PC-3 (cell line): Measurements from ENCODE around the gene CHSY1. TPM values are rescaled to one million over a fixed set of nuclear protein-coding genes. Genes with fewer than 3 reads are reported as not detected.

Experiments
- ATAC-seq: fragments of 200-7000 bp; cut with Tn5 transposase; 2 replicates; pipeline ENCODE4 v1.9.1; 2020; ENCODE audit warnings: mild to moderate bottlenecking, moderate library complexity
- BruUV-seq: library from RNA; stranded (reverse); fragments of 400-500 nt; replicated peaks from 2 replicates; lab custom pipeline; 2021; lab: Mats Ljungman, UMichigan
- CTCF ChIA-PET: fragments of 300-600 bp; sonication (Branson Sonifier 250); formaldehyde crosslinking; loops from one replicate; lab custom pipeline; 2022; ENCODE audit warnings: antibody characterized with exemption; lab: Charles Lee
- POLR2A ChIA-PET: fragments of 300-600 bp; sonication (Branson Sonifier 250); formaldehyde crosslinking; loops from one replicate; lab custom pipeline; 2022; ENCODE audit warnings: antibody characterized with exemption; ENCODE audit not compliant: unreplicated experiment; lab: Charles Lee
- DNase-seq: peaks from one replicate; pipeline ENCODE4 v3.0.0-alpha.2; 2015
- H2AFZ ChIP-seq: fragments of 300-600 bp; sonication (generic); 2 replicates; pipeline ENCODE4 v1.6.0; 2016; ENCODE audit warnings: antibody characterized with exemption, low read length
- H3F3A ChIP-seq: fragments of 300-600 bp; sonication (generic); one replicate; pipeline ENCODE4 v1.6.0; 2017; ENCODE audit warnings: antibody characterized with exemption, low read length, control low read depth, mild to moderate bottlenecking; ENCODE audit not compliant: unreplicated experiment
- H3K27ac ChIP-seq: fragments of 300-600 bp; sonication (generic); 2 replicates; pipeline ENCODE4 v1.5.1; 2016; ENCODE audit warnings: mild to moderate bottlenecking, low read length
- H3K27me3 ChIP-seq: fragments of 300-600 bp; sonication (generic); 2 replicates; pipeline ENCODE4 v1.6.1; 2016; ENCODE audit warnings: low read length, mixed read lengths
- H3K36me3 ChIP-seq: fragments of 300-600 bp; sonication (generic); 2 replicates; pipeline ENCODE4 v1.6.1; 2016; ENCODE audit warnings: low read depth, mixed run types, low read length, mixed read lengths
- H3K4me1 ChIP-seq: fragments of 300-600 bp; sonication (generic); 2 replicates; pipeline ENCODE4 v1.5.1; 2016; ENCODE audit warnings: low read length; ENCODE audit not compliant: insufficient read depth
- H3K4me2 ChIP-seq: fragments of 300-600 bp; sonication (generic); 2 replicates; pipeline ENCODE4 v1.6.0; 2016; ENCODE audit warnings: low read length
- H3K4me3 ChIP-seq: fragments of 300-600 bp; sonication (generic); 2 replicates; pipeline ENCODE4 v1.5.1; 2016; ENCODE audit warnings: mild to moderate bottlenecking, low read length, mixed read lengths
- H3K79me2 ChIP-seq: fragments of 300-600 bp; sonication (generic); 2 replicates; pipeline ENCODE4 v1.6.1; 2017; ENCODE audit warnings: low read length, mixed read lengths
- H3K9ac ChIP-seq: fragments of 300-600 bp; sonication (generic); 2 replicates; pipeline ENCODE4 v1.6.0; 2016; ENCODE audit warnings: mild to moderate bottlenecking, low read length
- H3K9me2 ChIP-seq: fragments of 300-600 bp; sonication (generic); replicated peaks from 2 replicates; pipeline ENCODE4 v1.6.1; 2016; ENCODE audit warnings: mixed run types, low read length, mixed read lengths
- H3K9me3 ChIP-seq: fragments of 300-600 bp; sonication (generic); 2 replicates; pipeline ENCODE4 v1.6.1; 2016; ENCODE audit warnings: low read length, mixed read lengths
- H4K20me1 ChIP-seq: fragments of 300-600 bp; sonication (generic); 2 replicates; pipeline ENCODE4 v1.6.1; 2016; ENCODE audit warnings: low read length, mixed read lengths
- CTCF ChIP-seq: fragments of 300-600 bp; sonication (generic); conservative IDR thresholded peaks from 2 replicates; pipeline ENCODE4 v1.5.1; 2017; ENCODE audit warnings: antibody characterized with exemption, low read depth, mild to moderate bottlenecking, low read length
- EZH2 ChIP-seq: fragments of 300-600 bp; sonication (generic); IDR thresholded peaks from one replicate; pipeline ENCODE4 v1.6.1; 2017; ENCODE audit warnings: antibody characterized with exemption, mild to moderate bottlenecking, low read length; ENCODE audit not compliant: unreplicated experiment
- EZH2phosphoT487 ChIP-seq: fragments of 300-600 bp; sonication (generic); IDR thresholded peaks from 2 replicates; pipeline ENCODE4 v1.6.1; 2018; ENCODE audit warnings: mild to moderate bottlenecking, antibody characterized with exemption, low read length, borderline replicate concordance
- intact Hi-C: fragments of 100-400 bp; cut with micrococcal nuclease; formaldehyde crosslinking; loops from 2 replicates; pipeline ENCODE4 v1.9.0; 2023
- total RNA-seq: library from RNA; depleted of rRNA; stranded (reverse); fragments of >200 nt; gene quantifications from 2 replicates; pipeline ENCODE4 v1.2.3, GENCODE V29; 2014

CHSY1 gene
- total RNA-seq, 1 experiment from 2014 or later = 13.8 TPM

- peak overlapping the region; percentile 57 for H3K9ac ChIP-seq
- peaks cover 32% of the 10 kb centered on the region for H3K79me2 ChIP-seq
- peaks cover 14% of the 10 kb centered on the region for H4K20me1 ChIP-seq
- no peaks in the 10 kb centered on the region for H3K9me3 ChIP-seq
- ATAC-seq (no peak; the same call in 1 of the 2 replicates), DNase-seq (peak; percentile 15)
- no peaks in the 10 kb centered on the region for H3K9me2 ChIP-seq
- no peaks in the 10 kb centered on the region for H3F3A ChIP-seq
- BruUV-seq = no TSS peak
- no peaks in the 10 kb centered on the region for H3K27me3 ChIP-seq
- peak overlapping the region; percentile 79 for H2AFZ ChIP-seq
- no peak overlapping the region for H3K27ac ChIP-seq
- TF ChIP-seq EZH2phosphoT487 (no peak), CTCF (no peak), EZH2 (no peak)
- intact Hi-C loops = loop anchor here (5.0 kb wide), 2 partner anchors 51 to 66 kb away; no protein-coding TSS in a partner anchor
- peaks cover under 1% of the 10 kb centered on the region; the same call in 1 of the 2 replicates for H3K36me3 ChIP-seq
- peaks cover 11% of the 10 kb centered on the region for H3K4me1 ChIP-seq
- ChIA-PET CTCF (no interaction called here), POLR2A (no interaction called here)
- H3K4me2 ChIP-seq = peak overlapping the region; percentile 87
- H3K4me3 ChIP-seq = peak overlapping the region; percentile 75
These were observed 988 bp upstream of the CHSY1 start for GRCh38 chr15:101252836-101253235.

DNA sequence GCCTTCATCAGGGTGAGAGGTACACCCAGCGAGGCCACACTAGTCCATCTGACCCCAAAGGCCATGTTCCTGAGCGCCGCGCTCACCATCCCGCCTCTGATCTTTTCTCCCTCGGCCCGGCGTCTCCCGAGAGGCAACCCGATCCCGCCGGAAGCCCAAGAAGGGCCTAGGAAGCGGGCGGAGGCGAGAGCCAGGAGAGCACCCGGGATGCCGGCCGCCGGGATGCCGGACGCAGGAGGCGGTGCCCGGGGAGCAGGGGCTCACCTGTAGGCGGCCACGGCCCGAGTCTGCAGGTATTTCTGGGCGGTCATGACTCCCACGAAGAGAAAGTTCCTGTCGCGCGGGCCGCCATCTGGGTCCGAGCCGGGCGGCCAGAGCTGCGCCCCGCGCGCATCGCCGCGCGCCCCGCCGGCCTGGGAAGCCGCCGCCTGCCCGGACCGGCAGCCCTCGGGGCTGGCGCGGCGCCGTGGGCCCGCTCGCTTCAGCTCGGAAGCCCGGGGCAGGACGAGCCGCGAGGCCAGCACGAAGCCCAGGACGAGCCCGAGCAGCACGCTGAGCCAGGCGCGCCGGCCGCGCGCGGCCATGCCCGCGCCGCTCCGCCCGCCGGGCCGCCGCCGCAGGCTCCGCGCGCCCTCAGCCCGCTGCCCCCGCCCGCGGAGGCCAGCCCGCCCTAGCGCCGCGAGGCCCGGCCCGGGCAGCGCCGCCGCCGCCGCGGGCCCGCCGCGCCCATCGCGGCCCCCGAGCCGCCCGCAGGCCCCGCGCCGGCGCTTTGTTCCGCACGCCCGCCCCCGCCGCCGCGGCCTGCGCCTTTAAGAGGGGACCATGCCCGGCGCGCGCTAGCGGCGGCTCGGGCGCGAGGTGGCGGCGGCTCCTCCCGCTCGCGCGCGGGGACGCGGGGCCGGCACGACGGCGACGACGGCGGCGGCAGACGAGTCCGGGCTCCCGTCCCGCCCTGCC, 697 bp downstream of the CHSY1 start:
- Histone ChIP-seq H3K27ac (no peak overlapping the region), H3K36me3 (peaks cover 4% of the 10 kb centered on the region; the same call in 1 of the 2 replicates), H3K9ac (peak overlapping the region; percentile 57), H2AFZ (peak overlapping the region; percentile 79), H3K4me3 (peak overlapping the region; percentile 87), H3K9me2 (no peaks in the 10 kb centered on the region), H3K4me2 (peak overlapping the region; percentile 94), H4K20me1 (peaks cover 21% of the 10 kb centered on the region), H3K4me1 (peaks cover 11% of the 10 kb centered on the region), H3K79me2 (peaks cover 49% of the 10 kb centered on the region), H3F3A (no peaks in the 10 kb centered on the region), H3K9me3 (no peaks in the 10 kb centered on the region), H3K27me3 (no peaks in the 10 kb centered on the region)
- peak; percentile 41 for DNase-seq
- intact Hi-C loops = loop anchor here (1.0 to 5.0 kb wide), 3 partner anchors 49 to 84 kb away; no protein-coding TSS in a partner anchor
- ATAC-seq = peak; percentile 31
- ChIA-PET CTCF (interaction anchor here (0.7 kb wide), 1 partner anchor 392 kb away, joined by 3 read pairs; no protein-coding TSS in a partner anchor), POLR2A (no interaction called here)
- TF ChIP-seq CTCF (no peak), EZH2 (no peak), EZH2phosphoT487 (no peak)
- BruUV-seq = no TSS peak
